ENCODE measurements around the gene SYNC.
A peak's percentile ranks its signal among the peaks of the same experiment; 100 is the strongest.
"Not testable (repeated sequence)": the region's sequence is repeated elsewhere in the genome, so short reads cannot be mapped to it uniquely, and the experiment has no call there.

The SYNC gene

GRCh38 chr1:32724678-32725614 lies 22.4 kb upstream of the SYNC start:
- no peak for DNase-seq (ENCODE audit: low read depth in 2 of 2)

- no peak for DNase-seq (ENCODE audit: low read depth in 2 of 2)
Observed at GRCh38 chr1:32719681-32720275, 17.2 kb upstream of the SYNC start.

GRCh38 chr1:32718527-32718926 lies 16.0 kb upstream of the SYNC start:
- DNase-seq (ENCODE audit: low read depth in 2 of 2) = no peak

GRCh38 chr1:32718036-32718435 lies 15.5 kb upstream of the SYNC start:
- no peak for DNase-seq (ENCODE audit: low read depth in 2 of 2)

- no peak for DNase-seq (ENCODE audit: low read depth in 2 of 2)
Observed at GRCh38 chr1:32717503-32717902, 14.9 kb upstream of the SYNC start.

DNA sequence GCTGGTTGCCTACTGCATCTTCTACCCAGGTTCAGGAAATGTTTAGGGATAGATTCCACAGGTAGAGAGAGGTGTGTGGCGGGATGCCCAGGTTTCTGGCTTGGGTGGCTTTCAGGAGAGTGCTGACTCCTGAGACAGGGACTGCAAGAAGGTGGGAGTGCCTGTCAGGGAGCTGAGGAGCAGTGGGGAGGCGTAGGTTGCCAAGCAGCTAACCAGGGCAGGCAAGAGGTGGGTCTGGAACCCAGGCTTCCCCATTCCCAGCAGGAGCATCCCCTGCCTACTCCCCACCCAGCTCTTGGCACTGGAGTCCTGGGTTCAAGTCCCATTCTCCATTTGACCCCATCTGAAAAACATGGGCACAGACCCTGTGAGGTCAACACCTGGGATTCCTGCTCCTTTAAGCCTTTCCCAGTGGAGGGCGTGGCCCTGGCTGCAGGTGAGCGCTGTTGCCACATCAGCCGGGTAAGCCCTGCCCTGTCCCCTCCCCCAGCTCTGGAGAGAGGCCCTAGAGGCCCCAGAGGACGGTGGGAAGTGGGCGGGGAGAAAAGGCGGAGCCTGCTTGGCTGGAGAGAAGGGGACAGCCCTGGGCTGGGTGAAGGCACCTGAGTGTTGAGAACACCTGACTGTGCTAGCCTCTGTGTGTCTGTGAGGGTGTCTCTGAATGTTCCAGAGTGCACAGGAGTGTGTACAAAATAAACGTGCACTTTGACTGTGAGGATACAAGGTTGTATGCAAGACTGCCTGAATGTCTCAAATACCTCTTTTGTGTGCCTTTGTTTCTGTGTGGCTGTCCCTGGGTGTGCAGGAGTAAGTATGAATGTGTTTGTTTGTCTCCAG lies 14.0 kb upstream of the SYNC start:
- DNase-seq (ENCODE audit: low read depth in 2 of 2) = peak in 1 of 2 donors; percentile 57

GRCh38 chr1:32715901-32716311 lies 13.3 kb upstream of the SYNC start:
- DNase-seq (ENCODE audit: low read depth in 2 of 2) = no peak

DNA sequence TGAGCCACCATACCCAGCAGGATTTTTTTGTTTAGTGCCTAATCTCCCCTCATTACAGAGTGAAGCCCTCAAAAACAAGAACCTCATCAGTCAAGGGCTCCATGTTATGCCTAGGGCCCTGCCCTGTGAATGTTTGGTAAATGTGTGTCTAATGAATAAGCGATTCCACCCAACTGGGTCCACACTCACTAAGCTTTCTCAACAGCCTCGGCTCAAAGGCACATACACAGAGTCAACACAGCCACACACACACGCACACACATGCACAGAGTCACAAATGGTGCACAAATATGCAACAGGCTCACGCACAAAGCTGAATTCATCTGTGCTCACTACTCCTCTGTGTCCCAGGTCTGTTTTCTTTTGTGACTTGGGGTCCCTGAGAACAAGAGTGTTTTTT lies 11.7 kb upstream of the SYNC start:
- no peak for DNase-seq (ENCODE audit: low read depth in 2 of 2)

GRCh38 chr1:32713081-32713480 lies 10.5 kb upstream of the SYNC start:
- DNase-seq (ENCODE audit: low read depth in 2 of 2) = no peak

DNA sequence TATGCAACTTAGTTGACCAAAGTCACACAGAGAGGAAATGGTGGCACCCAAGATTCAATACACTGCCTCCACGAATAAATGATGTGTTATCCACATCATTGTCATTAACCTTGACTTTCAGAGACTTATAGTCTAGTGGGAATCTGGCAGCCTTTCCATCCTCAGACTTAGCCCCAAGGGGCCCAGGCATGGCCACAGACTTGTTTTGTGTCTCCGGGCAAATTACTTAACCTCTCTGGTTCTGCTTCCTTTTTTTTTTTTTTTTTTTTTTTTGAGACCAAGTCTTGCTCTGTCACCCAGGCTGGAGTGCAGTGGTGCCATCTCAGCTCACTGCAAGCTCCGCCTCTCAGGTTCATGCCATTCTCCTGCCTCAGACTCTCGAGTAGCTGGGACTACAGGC lies 8.7 kb upstream of the SYNC start:
- DNase-seq (ENCODE audit: low read depth in 2 of 2) = not testable (repeated sequence)

- no peak for DNase-seq (ENCODE audit: low read depth in 2 of 2)
Observed at GRCh38 chr1:32709476-32709875, 6.9 kb upstream of the SYNC start.

DNA sequence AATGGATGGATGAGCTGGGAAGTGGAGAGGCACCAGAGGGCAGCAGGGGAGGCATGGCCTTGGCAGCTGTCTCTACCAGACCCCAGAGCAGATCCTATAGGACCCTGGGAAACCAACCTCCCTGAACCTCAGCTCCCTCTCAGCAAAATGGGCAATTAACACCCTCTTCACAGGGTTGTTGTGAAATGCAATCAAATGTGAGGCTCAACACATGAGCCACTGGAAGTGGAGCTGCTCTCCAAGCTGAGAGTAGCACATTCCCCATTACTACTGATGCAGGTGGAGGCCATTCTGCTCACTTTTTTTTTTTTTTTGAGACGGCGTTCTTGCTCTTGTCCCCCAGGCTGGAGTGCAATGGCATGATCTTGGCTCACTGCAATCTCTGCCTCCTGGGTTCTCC lies 6.5 kb upstream of the SYNC start:
- no peak for DNase-seq (ENCODE audit: low read depth in 2 of 2)

DNA sequence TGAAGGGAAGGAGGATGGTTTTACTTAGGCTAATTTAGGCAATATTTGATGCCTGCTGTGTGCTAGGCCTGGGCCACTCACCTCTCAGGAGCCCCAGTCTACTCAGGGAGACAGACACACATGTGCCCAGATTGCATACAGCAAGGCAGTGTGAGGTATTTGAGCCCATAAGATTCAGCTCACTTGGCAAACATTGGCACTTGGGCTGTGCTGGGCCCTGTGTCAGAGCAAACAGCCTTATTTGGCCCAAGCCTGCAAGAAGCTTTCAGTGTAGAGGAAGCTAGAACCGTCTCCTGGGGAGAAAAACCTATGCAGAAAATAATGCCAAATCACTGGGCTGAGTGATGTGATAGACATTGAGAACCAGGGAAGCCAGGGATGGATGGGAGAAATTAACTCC lies 3.9 kb upstream of the SYNC start:
- no peak for DNase-seq (ENCODE audit: low read depth in 2 of 2)

DNA sequence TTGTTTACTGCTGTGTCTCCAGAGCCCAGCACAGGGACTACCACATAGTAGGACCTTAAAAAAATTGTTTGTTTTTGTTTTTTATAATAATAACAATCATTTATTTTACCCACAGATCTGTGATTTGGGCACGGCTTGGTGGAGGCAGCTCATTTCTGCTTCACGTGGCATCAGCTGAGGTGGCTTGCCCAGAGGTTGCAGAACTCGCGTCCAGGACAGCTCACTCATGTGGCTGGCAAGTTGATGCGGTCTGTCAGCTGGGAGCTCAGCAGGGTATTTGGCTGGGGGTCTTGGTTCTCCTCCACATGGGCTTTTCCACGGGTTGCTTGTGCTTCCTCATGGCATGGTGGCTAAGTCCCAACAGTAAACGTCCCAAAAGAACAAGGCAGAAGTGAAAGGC lies 2.9 kb upstream of the SYNC start:
- no peak for DNase-seq (ENCODE audit: low read depth in 2 of 2)

GRCh38 chr1:32703479-32704291 lies 1.1 kb upstream of the SYNC start:
- DNase-seq (ENCODE audit: low read depth in 2 of 2) = no peak

GRCh38 chr1:32701951-32702598 lies 495 bp downstream of the SYNC start:
- DNase-seq (ENCODE audit: low read depth in 2 of 2) = no peak

DNA sequence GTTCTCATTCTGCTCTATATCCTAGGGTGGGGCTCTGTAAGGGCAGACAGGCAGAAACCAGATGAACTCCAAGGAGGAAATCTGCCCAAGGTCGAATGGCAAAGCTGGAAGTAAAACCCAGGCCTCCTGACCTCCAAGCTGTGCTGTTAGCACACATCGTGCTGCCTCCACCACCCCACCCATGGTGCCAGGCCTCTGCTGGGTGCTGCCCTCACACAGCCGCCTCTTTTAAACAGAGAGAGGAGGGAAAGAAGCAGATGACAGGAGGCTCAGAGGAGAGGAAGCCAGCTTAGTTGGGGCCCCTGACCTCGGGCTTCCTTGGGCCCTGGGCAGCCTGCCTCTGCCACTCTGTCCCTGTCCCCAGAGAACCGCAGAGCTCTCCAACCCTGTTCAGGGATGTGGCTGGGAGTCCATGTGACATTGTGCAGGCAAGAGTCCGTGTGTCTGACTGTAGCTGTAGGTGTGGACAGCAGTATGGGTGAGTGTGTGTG lies 1.1 kb downstream of the SYNC start:
- DNase-seq (ENCODE audit: low read depth in 2 of 2) = no peak

DNA sequence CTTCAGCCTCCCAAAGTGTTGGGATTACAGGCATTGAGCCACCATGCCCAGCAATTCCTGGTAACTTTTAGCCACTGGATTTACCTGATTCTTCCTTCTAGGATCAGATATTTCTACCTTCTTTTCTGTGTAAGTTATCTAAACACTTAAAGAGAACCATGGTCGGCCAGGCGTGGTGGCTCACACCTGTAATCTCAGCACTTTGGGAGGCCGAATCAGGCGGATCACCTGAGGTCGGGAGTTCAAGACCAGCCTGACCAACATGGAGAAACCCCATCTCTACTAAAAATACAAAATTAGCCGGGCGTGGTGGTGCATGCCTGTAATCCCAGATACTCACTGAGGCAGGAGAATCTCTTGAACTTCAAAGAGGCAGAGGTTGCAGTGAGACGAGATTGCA lies 5.6 kb downstream of the SYNC start:
- DNase-seq (ENCODE audit: low read depth in 2 of 2) = not testable (repeated sequence)

DNA sequence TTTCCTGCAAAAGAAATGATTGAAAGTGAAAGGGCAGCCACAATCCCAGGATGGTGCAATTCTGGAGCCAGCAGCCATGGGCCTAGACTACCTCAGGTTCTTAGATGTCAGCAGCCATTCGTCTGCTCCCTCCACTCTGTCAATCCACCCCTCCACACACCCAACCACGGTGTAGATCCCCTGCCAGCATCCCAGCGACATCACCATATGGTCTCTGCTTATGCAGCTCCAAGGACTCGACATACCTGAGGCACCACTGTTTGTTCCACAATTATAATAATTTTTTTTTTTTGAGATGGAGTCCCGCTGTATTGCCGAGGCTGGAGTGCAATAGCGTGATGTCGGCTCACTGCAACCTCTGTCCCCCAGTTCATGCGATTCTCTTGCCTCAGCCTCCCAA lies 6.5 kb downstream of the SYNC start:
- no peak for DNase-seq (ENCODE audit: low read depth in 2 of 2)

- DNase-seq (ENCODE audit: low read depth in 2 of 2) = no peak
Observed at GRCh38 chr1:32695098-32695904, 7.3 kb downstream of the SYNC start.
